ENCODE data around the gene METRNL. TPM values are rescaled to one million over a fixed set of nuclear protein-coding genes. Genes with fewer than 3 reads are reported as not detected.

The METRNL gene
- total RNA-seq, 2 experiments from 2014 or later = 16.9 to 23.3 TPM

DNA sequence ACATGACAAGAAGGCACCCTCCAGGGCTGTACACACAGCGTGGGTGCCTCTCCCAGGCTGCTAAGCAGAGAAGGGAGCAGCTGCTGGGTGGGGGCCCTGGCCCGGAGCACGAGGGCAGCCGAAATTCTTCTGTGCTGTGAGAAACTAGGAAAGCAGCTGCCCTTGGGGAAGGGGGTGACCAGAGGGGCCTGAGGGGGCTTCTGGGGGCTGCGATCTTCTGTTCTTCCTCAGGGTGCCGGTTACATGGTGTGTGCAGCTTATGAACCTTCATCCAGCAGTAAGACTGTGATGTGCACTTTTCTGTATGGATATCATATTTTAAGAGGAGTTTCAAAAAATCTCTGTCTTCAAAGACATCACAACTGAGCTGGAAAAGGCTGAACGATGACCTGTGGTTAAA lies 43.2 kb upstream of the METRNL start:
- BruUV-seq (replicated peaks) = no TSS peak
- Histone ChIP-seq H3K27ac (ENCODE audit: low read depth, low read length, poor library complexity, severe bottlenecking) (no peak overlapping the region), H4K20me1 (ENCODE audit: insufficient read depth, low read length) (no peaks in the 10 kb centered on the region), H3K36me3 (ENCODE audit: insufficient read depth, low read length) (peaks cover 60% of the 10 kb centered on the region), H3K4me1 (ENCODE audit: insufficient read depth, low read length, poor library complexity, severe bottlenecking) (no peaks in the 10 kb centered on the region), H2AFZ (ENCODE audit: low read length) (no peak overlapping the region), H3K4me2 (ENCODE audit: low read length) (no peak overlapping the region), H3K79me2 (ENCODE audit: insufficient read depth, low read depth, low read length) (no peaks in the 10 kb centered on the region), H3K4me3 (ENCODE audit: low read depth, low read length, poor library complexity, severe bottlenecking) (no peak overlapping the region), H3K9me2 (ENCODE audit: insufficient read depth, low read length) (no peaks in the 10 kb centered on the region), H3K9me3 (ENCODE audit: low read length) (peaks cover 14% of the 10 kb centered on the region)
- intact Hi-C loops (cut with micrococcal nuclease; ENCODE audit: unreplicated experiment) = no loop called here
- TF ChIP-seq EZH2phosphoT487 (IDR thresholded peaks at IDR 0.05; ENCODE audit: borderline replicate concordance, low read depth, low read length) = no peak
- TF ChIP-seq, protein P1, sequence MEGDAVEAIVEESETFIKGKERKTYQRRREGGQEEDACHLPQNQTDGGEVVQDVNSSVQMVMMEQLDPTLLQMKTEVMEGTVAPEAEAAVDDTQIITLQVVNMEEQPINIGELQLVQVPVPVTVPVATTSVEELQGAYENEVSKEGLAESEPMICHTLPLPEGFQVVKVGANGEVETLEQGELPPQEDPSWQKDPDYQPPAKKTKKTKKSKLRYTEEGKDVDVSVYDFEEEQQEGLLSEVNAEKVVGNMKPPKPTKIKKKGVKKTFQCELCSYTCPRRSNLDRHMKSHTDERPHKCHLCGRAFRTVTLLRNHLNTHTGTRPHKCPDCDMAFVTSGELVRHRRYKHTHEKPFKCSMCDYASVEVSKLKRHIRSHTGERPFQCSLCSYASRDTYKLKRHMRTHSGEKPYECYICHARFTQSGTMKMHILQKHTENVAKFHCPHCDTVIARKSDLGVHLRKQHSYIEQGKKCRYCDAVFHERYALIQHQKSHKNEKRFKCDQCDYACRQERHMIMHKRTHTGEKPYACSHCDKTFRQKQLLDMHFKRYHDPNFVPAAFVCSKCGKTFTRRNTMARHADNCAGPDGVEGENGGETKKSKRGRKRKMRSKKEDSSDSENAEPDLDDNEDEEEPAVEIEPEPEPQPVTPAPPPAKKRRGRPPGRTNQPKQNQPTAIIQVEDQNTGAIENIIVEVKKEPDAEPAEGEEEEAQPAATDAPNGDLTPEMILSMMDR (conservative IDR thresholded peaks at IDR 0.05; ENCODE audit: low read length) = no peak
- POLR2A ChIA-PET = interaction anchor here (1.0 to 1.2 kb wide), 3 partner anchors 9 to 121 kb away, joined by 3 to 4 read pairs (median 4); no protein-coding TSS in a partner anchor
- DNase-seq (ENCODE audit: low spot score) = no peak
- CTCF ChIA-PET (ENCODE audit: unreplicated experiment) = interaction anchor here (0.6 kb wide), 1 partner anchor 54 kb away, joined by 3 read pairs; no protein-coding TSS in a partner anchor

DNA sequence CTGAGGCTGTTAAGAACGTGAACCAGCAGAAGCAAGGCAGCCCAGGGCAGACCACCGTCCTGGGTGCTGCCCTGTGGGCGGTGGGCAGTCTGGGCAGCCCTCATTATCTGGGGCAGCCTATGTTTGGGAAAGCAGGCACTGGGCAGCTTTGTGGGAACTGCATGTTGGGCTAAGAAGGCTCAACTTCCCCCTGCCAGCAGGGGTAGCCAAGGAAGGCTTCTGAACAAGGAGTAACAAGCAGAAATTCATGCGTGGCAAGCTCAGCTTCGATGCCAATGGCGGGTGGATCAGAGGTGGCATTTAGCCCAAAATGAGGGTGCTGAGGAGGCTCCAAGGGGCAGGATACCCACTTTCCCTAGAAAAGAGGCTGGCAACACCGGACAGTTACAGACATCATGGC lies 42.7 kb upstream of the METRNL start:
- no TSS peak for BruUV-seq (replicated peaks)
- Histone ChIP-seq H4K20me1 (ENCODE audit: insufficient read depth, low read length) (no peaks in the 10 kb centered on the region), H3K9me2 (ENCODE audit: insufficient read depth, low read length) (no peaks in the 10 kb centered on the region), H3K4me2 (ENCODE audit: low read length) (no peak overlapping the region), H3K9me3 (ENCODE audit: low read length) (peaks cover 19% of the 10 kb centered on the region), H3K27ac (ENCODE audit: low read depth, low read length, poor library complexity, severe bottlenecking) (no peak overlapping the region), H2AFZ (ENCODE audit: low read length) (no peak overlapping the region), H3K4me3 (ENCODE audit: low read depth, low read length, poor library complexity, severe bottlenecking) (no peak overlapping the region), H3K79me2 (ENCODE audit: insufficient read depth, low read depth, low read length) (no peaks in the 10 kb centered on the region), H3K36me3 (ENCODE audit: insufficient read depth, low read length) (peaks cover 64% of the 10 kb centered on the region), H3K4me1 (ENCODE audit: insufficient read depth, low read length, poor library complexity, severe bottlenecking) (no peaks in the 10 kb centered on the region)
- intact Hi-C loops (cut with micrococcal nuclease; ENCODE audit: unreplicated experiment) = no loop called here
- DNase-seq (ENCODE audit: low spot score) = no peak
- ChIA-PET CTCF (ENCODE audit: unreplicated experiment) (no interaction called here), POLR2A (interaction anchor here (1.2 kb wide), 1 partner anchor 9 kb away, joined by 3 read pairs; no protein-coding TSS in a partner anchor)
- TF ChIP-seq, protein P1 (conservative IDR thresholded peaks at IDR 0.05; ENCODE audit: low read length) = no peak
- no peak for TF ChIP-seq EZH2phosphoT487 (IDR thresholded peaks at IDR 0.05; ENCODE audit: borderline replicate concordance, low read depth, low read length)

DNA sequence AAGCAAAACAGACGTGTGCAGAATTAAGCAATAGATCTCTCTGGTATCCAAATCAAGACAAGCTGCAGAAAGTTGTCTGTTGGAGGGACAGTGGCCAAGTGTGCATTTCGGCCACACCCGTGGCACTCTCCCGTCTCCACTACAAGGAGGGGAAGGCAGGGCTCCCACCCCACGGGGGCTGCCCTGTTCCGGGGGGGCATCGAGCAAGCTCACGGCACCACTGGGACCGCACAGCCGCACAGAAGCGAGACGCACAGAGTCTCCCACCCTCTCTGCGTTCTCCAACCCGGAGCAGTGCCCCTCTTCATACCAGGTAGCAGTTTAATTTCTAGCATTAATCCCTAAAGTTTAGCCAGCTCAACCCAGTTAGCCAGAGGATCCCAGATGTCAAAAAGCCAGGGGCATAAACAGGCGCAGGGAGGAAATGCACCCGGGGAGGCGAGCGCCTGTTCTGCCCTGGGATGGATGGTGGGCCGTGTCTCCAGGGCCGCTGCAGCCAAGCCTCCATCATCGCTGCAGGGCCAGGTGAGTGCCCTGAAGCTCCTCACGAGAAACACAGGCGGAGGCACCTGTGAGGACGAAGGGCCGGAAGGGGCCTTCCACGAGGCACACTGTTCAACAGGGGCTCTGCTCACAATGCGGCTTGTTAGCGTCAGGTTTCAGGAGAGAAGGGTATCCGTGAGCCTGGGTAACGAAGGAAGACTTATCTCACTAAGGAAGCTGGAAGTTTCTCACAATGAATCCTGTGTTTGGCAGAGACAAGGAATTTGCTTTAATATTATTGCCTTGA lies 42.1 kb upstream of the METRNL start:
- H3K79me2 ChIP-seq (ENCODE audit: insufficient read depth, low read depth, low read length) = no peaks in the 10 kb centered on the region
- no peaks in the 10 kb centered on the region for H3K9me2 ChIP-seq (ENCODE audit: insufficient read depth, low read length)
- H4K20me1 ChIP-seq (ENCODE audit: insufficient read depth, low read length) = no peaks in the 10 kb centered on the region
- POLR2A ChIA-PET = no interaction called here
- no TSS peak for BruUV-seq (replicated peaks)
- no peak for DNase-seq (ENCODE audit: low spot score)
- CTCF ChIA-PET (ENCODE audit: unreplicated experiment) = no interaction called here
- peaks cover 71% of the 10 kb centered on the region for H3K36me3 ChIP-seq (ENCODE audit: insufficient read depth, low read length)
- H3K4me2 ChIP-seq (ENCODE audit: low read length) = no peak overlapping the region
- TF ChIP-seq EZH2phosphoT487 (IDR thresholded peaks at IDR 0.05; ENCODE audit: borderline replicate concordance, low read depth, low read length) = no peak
- TF ChIP-seq, protein P1 (conservative IDR thresholded peaks at IDR 0.05; ENCODE audit: low read length) = no peak
- no peak overlapping the region for H3K27ac ChIP-seq (ENCODE audit: low read depth, low read length, poor library complexity, severe bottlenecking)
- no peak overlapping the region for H2AFZ ChIP-seq (ENCODE audit: low read length)
- intact Hi-C loops (cut with micrococcal nuclease; ENCODE audit: unreplicated experiment) = no loop called here
- no peaks in the 10 kb centered on the region for H3K4me1 ChIP-seq (ENCODE audit: insufficient read depth, low read length, poor library complexity, severe bottlenecking)
- H3K4me3 ChIP-seq (ENCODE audit: low read depth, low read length, poor library complexity, severe bottlenecking) = no peak overlapping the region
- peaks cover 25% of the 10 kb centered on the region for H3K9me3 ChIP-seq (ENCODE audit: low read length)

All from OCI-LY7 (cell line).